ENCODE data around the gene ZDHHC6. TPM values are rescaled to one million over a fixed set of nuclear protein-coding genes. Genes with fewer than 3 reads are reported as not detected.
"Not testable (repeated sequence)": the region's sequence is repeated elsewhere in the genome, so short reads cannot be mapped to it uniquely, and the experiment has no call there.

Gene ZDHHC6
- total and polyA plus RNA-seq, 2 donors (not counting 1 experiment from before 2014, with no cell fraction given), result 30.5 to 61.2 TPM

- H3K9ac ChIP-seq (ENCODE audit: low read length); H2AFZ ChIP-seq (ENCODE audit: insufficient read depth, low read depth, low read length, poor library complexity, severe bottlenecking); ATAC-seq (ENCODE audit: low read depth); H3K27me3 Mint-ChIP-seq; intact Hi-C loops (cut with micrococcal nuclease); H3K27ac Mint-ChIP-seq; H3K4me1 ChIP-seq (ENCODE audit: control insufficient read depth in 2 of 2, insufficient read depth in 2 of 2, low read length in 2 of 2); H3K79me2 ChIP-seq (ENCODE audit: control insufficient read depth, insufficient read depth, low read length); H3K4me3 Mint-ChIP-seq; H4K20me1 ChIP-seq (ENCODE audit: control insufficient read depth, insufficient read depth, low read length, poor library complexity, severe bottlenecking); H3K9me3 ChIP-seq (ENCODE audit: control extremely low read depth in 1 of 3, control insufficient read depth in 2 of 3, insufficient read depth in 1 of 3, low read length in 2 of 3); H3K27ac ChIP-seq (ENCODE audit: low read length in 2 of 2); DNase-seq; H3K27me3 ChIP-seq (replicated peaks in 1 of 4; ENCODE audit: control extremely low read depth in 1 of 4, control insufficient read depth in 3 of 4, insufficient read depth in 4 of 4, low read length in 3 of 4); H3K4me2 ChIP-seq (replicated peaks; ENCODE audit: low read depth, low read length, poor library complexity, severe bottlenecking); H3K9me3 Mint-ChIP-seq (ENCODE audit: insufficient read depth); H3K4me3 ChIP-seq (ENCODE audit: control extremely low read depth in 1 of 5, extremely low read depth in 1 of 5, insufficient read depth in 1 of 5, low read depth in 2 of 5, low read length in 4 of 5); POLR2A ChIA-PET: not testable (repeated sequence)
- H3K36me3 ChIP-seq (replicated peaks in 1 of 2; ENCODE audit: control extremely low read depth in 1 of 2, control insufficient read depth in 1 of 2, extremely low read depth in 1 of 2, insufficient read depth in 2 of 2, low read length in 1 of 2), result peaks cover 15 to 35% of the 10 kb centered on the region in 2 experiments
- peaks cover 10% of the 10 kb centered on the region for H3K4me1 Mint-ChIP-seq
- 100% methylated on average over 2 of the region's 5 CpGs for WGBS (ENCODE audit: insufficient coverage)
- CTCF ChIA-PET, result interaction anchor here (0.6 to 1.3 kb wide), 5 partner anchors 8 to 38 kb away, joined by 3 to 4 read pairs (median 4); no protein-coding TSS in a partner anchor
Observed at GRCh38 chr10:112464074-112464473, 17.4 kb upstream of the ZDHHC6 start.

- ChIA-PET CTCF (interaction anchor here (0.9 kb wide), 1 partner anchor 11 kb away, joined by 6 read pairs; no protein-coding TSS in a partner anchor), POLR2A (no interaction called here)
- Mint-ChIP-seq H3K4me3 (no peak overlapping the region), H3K27ac (no peak overlapping the region), H3K4me1 (peaks cover 12% of the 10 kb centered on the region), H3K9me3 (ENCODE audit: insufficient read depth) (no peaks in the 10 kb centered on the region), H3K27me3 (no peaks in the 10 kb centered on the region)
- no peak for ATAC-seq (ENCODE audit: low read depth)
- intact Hi-C loops (cut with micrococcal nuclease), result no loop called here
- peaks cover 23% of the 10 kb centered on the region for H3K79me2 ChIP-seq (ENCODE audit: control insufficient read depth, insufficient read depth, low read length)
- TF ChIP-seq CTCF (IDR thresholded peaks at IDR 0.05), result no peak
- TF ChIP-seq EZH2 (IDR thresholded peaks at IDR 0.05; ENCODE audit: borderline replicate concordance, insufficient read depth, low read depth, low read length, poor library complexity, severe bottlenecking), result no peak
- no peak overlapping the region for H3K27ac ChIP-seq (ENCODE audit: low read length in 2 of 2)
- no peak overlapping the region for H3K4me3 ChIP-seq (ENCODE audit: control extremely low read depth in 1 of 5, extremely low read depth in 1 of 5, insufficient read depth in 1 of 5, low read depth in 2 of 5, low read length in 4 of 5)
- no peak overlapping the region for H3K4me2 ChIP-seq (replicated peaks; ENCODE audit: low read depth, low read length, poor library complexity, severe bottlenecking)
- H3K9me3 ChIP-seq (ENCODE audit: control extremely low read depth in 1 of 3, control insufficient read depth in 2 of 3, insufficient read depth in 1 of 3, low read length in 2 of 3), result peaks cover 0 to 1% (median 0%) of the 10 kb centered on the region in 3 donors
- peaks cover 6% of the 10 kb centered on the region for H4K20me1 ChIP-seq (ENCODE audit: control insufficient read depth, insufficient read depth, low read length, poor library complexity, severe bottlenecking)
- no peak for DNase-seq
- 100% methylated on average over 4 of the region's 4 CpGs for WGBS (ENCODE audit: insufficient coverage)
- no peak overlapping the region for H3K9ac ChIP-seq (ENCODE audit: low read length)
- no peak overlapping the region for H2AFZ ChIP-seq (ENCODE audit: insufficient read depth, low read depth, low read length, poor library complexity, severe bottlenecking)
- no peaks in the 10 kb centered on the region for H3K4me1 ChIP-seq (ENCODE audit: control insufficient read depth in 2 of 2, insufficient read depth in 2 of 2, low read length in 2 of 2)
- no peaks in the 10 kb centered on the region for H3K27me3 ChIP-seq (replicated peaks in 1 of 4; ENCODE audit: control extremely low read depth in 1 of 4, control insufficient read depth in 3 of 4, insufficient read depth in 4 of 4, low read length in 3 of 4)
- peaks cover 13 to 32% of the 10 kb centered on the region in 2 experiments for H3K36me3 ChIP-seq (replicated peaks in 1 of 2; ENCODE audit: control extremely low read depth in 1 of 2, control insufficient read depth in 1 of 2, extremely low read depth in 1 of 2, insufficient read depth in 2 of 2, low read length in 1 of 2)
Observed at GRCh38 chr10:112461029-112461887, 14.5 kb upstream of the ZDHHC6 start.

Data from B cell (primary cell).